Trophoblast cell (in vitro differentiated cells and primary cell): ENCODE measurements around the gene CCDC158.
"Not testable (repeated sequence)": the region's sequence is repeated elsewhere in the genome, so short reads cannot be mapped to it uniquely, and the experiment has no call there.

ENCODE experiments used
- DNase-seq, 2 donors: peaks; one replicate each; pipeline ENCODE4 v3.0.0-alpha.2; 2016
- H2AFZ ChIP-seq: 2 replicates; pipeline ENCODE4 v1.6.1; 2013; ENCODE audit warnings: low read length, moderate library complexity, mild to moderate bottlenecking; ENCODE audit not compliant: insufficient read depth, poor library complexity
- H2AK5ac ChIP-seq: 2 replicates; pipeline ENCODE4 v1.6.1; 2013; ENCODE audit warnings: mild to moderate bottlenecking, low read length
- H2BK120ac ChIP-seq: 2 replicates; pipeline ENCODE4 v1.6.1; 2013; ENCODE audit warnings: low read length, mild to moderate bottlenecking, moderate library complexity; ENCODE audit not compliant: insufficient read depth, poor library complexity
- H2BK12ac ChIP-seq: 2 replicates; pipeline ENCODE4 v1.6.1; 2013; ENCODE audit warnings: mild to moderate bottlenecking, low read length, moderate library complexity
- H2BK5ac ChIP-seq: 2 replicates; pipeline ENCODE4 v1.6.1; 2013; ENCODE audit warnings: low read length, low read depth, moderate library complexity, mild to moderate bottlenecking; ENCODE audit not compliant: poor library complexity
- H3K14ac ChIP-seq: 2 replicates; pipeline ENCODE4 v1.6.1; 2013; ENCODE audit warnings: mild to moderate bottlenecking, low read length
- H3K18ac ChIP-seq: 2 replicates; pipeline ENCODE4 v1.6.1; 2013; ENCODE audit warnings: mild to moderate bottlenecking, low read length
- H3K23ac ChIP-seq: 2 replicates; pipeline ENCODE4 v1.6.1; 2013; ENCODE audit warnings: low read length
- H3K27ac ChIP-seq: 2 replicates; pipeline ENCODE4 v1.5.1; 2013; ENCODE audit warnings: low read depth, mild to moderate bottlenecking, inconsistent platforms, low read length, moderate library complexity
- H3K27me3 ChIP-seq: 2 replicates; pipeline ENCODE4 v1.6.1; 2013; ENCODE audit warnings: inconsistent platforms, mild to moderate bottlenecking, low read length, moderate library complexity; ENCODE audit not compliant: insufficient read depth
- H3K36me3 ChIP-seq, 2 experiments: 1 replicate in 1 of 2; 2 replicates in 1 of 2; pipeline ENCODE4 v1.6.1; 2013; ENCODE audit warnings: low read length in 2 of 2, mild to moderate bottlenecking in 2 of 2, moderate library complexity in 1 of 2; ENCODE audit not compliant: insufficient read depth in 2 of 2, control insufficient read depth in 1 of 2
- H3K4ac ChIP-seq: 2 replicates; pipeline ENCODE4 v1.6.1; 2013; ENCODE audit warnings: low read depth, mild to moderate bottlenecking, low read length, moderate library complexity
- H3K4me1 ChIP-seq, 2 experiments: 1 replicate in 1 of 2; 2 replicates in 1 of 2; pipeline ENCODE4 v1.6.1; 2013; ENCODE audit warnings: low read length in 2 of 2, mild to moderate bottlenecking in 2 of 2, moderate library complexity in 1 of 2; ENCODE audit not compliant: insufficient read depth in 2 of 2, control insufficient read depth in 1 of 2
- H3K4me2 ChIP-seq: 2 replicates; pipeline ENCODE4 v1.6.1; 2013; ENCODE audit warnings: inconsistent platforms, mild to moderate bottlenecking, low read length, moderate library complexity
- H3K4me3 ChIP-seq: 2 replicates; pipeline ENCODE4 v1.5.1; 2013; ENCODE audit warnings: mild to moderate bottlenecking, low read depth, low read length, inconsistent platforms
- H3K79me1 ChIP-seq: one replicate; pipeline ENCODE4 v1.6.1; 2013; ENCODE audit warnings: low read length
- H3K79me2 ChIP-seq: 2 replicates; pipeline ENCODE4 v1.6.1; 2013; ENCODE audit warnings: low read length, mild to moderate bottlenecking; ENCODE audit not compliant: control insufficient read depth, insufficient read depth, poor library complexity
- H3K9ac ChIP-seq: 2 replicates; pipeline ENCODE4 v1.6.1; 2013; ENCODE audit warnings: mild to moderate bottlenecking, low read length
- H3K9me3 ChIP-seq: 2 replicates; pipeline ENCODE4 v1.6.1; 2013; ENCODE audit warnings: low read depth, mild to moderate bottlenecking, control low read depth, inconsistent platforms, low read length; ENCODE audit not compliant: insufficient read depth
- H4K12ac ChIP-seq: 2 replicates; pipeline ENCODE4 v1.6.1; 2013; ENCODE audit warnings: low read depth, mild to moderate bottlenecking, low read length, moderate library complexity
- H4K8ac ChIP-seq: 2 replicates; pipeline ENCODE4 v1.6.1; 2013; ENCODE audit warnings: low read depth, mild to moderate bottlenecking, low read length, moderate library complexity
- H4K91ac ChIP-seq: one replicate; pipeline ENCODE4 v1.6.1; 2013; ENCODE audit warnings: low read depth, mild to moderate bottlenecking, low read length, moderate library complexity
- WGBS: extraction: QIAGEN DNeasy Blood & Tissue Kit; methylation state at CpG from one replicate; pipeline ENCODE4 v1.1.7; 2013; ENCODE audit warnings: missing lambda C conversion rate; ENCODE audit not compliant: insufficient read length, insufficient coverage; ENCODE audit errors: extremely low coverage; 5-methylcytosine and 5-hydroxymethylcytosine counted together

Gene CCDC158

DNA sequence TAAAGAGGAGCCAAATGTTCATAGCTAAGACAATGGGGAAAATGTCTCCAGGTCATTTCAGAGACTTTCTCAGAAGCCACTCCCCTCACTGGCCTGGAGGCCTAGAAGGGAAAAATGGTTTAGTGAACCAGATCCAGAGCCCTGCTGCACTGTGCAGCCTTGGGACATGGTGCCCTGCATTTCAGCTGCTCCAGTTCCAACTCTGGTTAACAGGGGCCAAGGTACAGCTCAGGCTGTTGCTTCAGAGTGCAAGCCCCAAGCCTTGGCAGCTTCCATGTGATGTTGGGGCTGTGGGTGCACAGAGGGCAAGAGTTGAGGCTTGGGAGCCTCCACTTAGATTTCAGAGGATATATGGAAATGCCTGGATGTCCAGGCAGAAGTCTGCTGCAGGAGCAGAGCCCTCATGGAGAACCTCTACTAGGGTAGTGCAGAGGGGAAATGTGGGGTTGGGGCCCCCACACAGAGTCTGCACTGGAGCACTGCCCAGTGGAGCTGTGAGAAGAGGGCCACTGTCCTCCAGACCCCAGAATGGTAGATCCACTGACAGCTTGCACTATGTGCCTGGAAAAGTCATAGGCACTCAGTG, 61.0 kb downstream of the CCDC158 start:
- H2AK5ac ChIP-seq, H3K4me3 ChIP-seq, H4K91ac ChIP-seq, H2BK120ac ChIP-seq, H3K79me2 ChIP-seq, H3K14ac ChIP-seq, H3K18ac ChIP-seq, H3K36me3 ChIP-seq, H2BK12ac ChIP-seq, H3K27me3 ChIP-seq, H3K23ac ChIP-seq, H4K8ac ChIP-seq, H2AFZ ChIP-seq, H3K4me1 ChIP-seq, H3K4me2 ChIP-seq, DNase-seq, H2BK5ac ChIP-seq, H3K27ac ChIP-seq, H3K79me1 ChIP-seq, H4K12ac ChIP-seq, H3K4ac ChIP-seq, H3K9ac ChIP-seq, H3K9me3 ChIP-seq: not testable (repeated sequence)

DNA sequence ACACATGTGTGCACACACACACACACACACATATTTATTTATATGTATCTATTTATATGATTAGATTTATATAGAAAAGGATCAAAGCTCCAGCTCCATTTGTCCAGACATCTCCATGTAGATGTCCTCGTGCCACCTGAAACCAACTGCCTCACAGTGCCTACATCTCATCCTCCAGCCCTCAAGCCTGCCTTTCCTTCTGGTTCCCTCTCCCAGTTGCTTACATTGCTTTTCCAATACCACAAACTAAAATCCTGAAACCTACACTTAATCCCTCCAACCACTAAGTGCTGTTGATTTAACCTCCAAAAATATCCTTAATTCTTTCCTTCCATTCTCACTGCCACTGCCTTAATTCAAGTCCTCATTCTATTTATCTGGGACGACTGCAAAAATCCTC, 63.0 kb downstream of the CCDC158 start:
- Histone ChIP-seq H4K12ac (no peak overlapping the region), H2BK12ac (no peak overlapping the region), H3K4ac (no peak overlapping the region), H3K79me2 (no peaks in the 10 kb centered on the region), H3K18ac (no peak overlapping the region), H3K4me3 (no peak overlapping the region), H3K4me2 (no peak overlapping the region), H3K27me3 (no peaks in the 10 kb centered on the region), H2BK5ac (no peak overlapping the region), H4K8ac (no peak overlapping the region), H3K4me1 (no peaks in the 10 kb centered on the region), H3K23ac (no peak overlapping the region), H3K9ac (no peak overlapping the region), H2BK120ac (no peak overlapping the region), H3K9me3 (peaks cover 6% of the 10 kb centered on the region), H3K79me1 (no peaks in the 10 kb centered on the region), H3K27ac (no peak overlapping the region), H3K14ac (no peak overlapping the region), H3K36me3 (no peaks in the 10 kb centered on the region), H2AK5ac (no peak overlapping the region), H2AFZ (no peak overlapping the region), H4K91ac (no peak overlapping the region)
- WGBS = no CpG with 5 or more reads among the region's 2 CpGs
- DNase-seq = no peak

- H3K9me3 ChIP-seq = peaks cover under 1% of the 10 kb centered on the region
- H2BK5ac ChIP-seq = no peak overlapping the region
- H3K36me3 ChIP-seq = no peaks in the 10 kb centered on the region
- no peak overlapping the region for H3K9ac ChIP-seq
- no peaks in the 10 kb centered on the region for H3K4me1 ChIP-seq
- no peak overlapping the region for H3K4me3 ChIP-seq
- no peak overlapping the region for H4K8ac ChIP-seq
- no peak overlapping the region for H2BK120ac ChIP-seq
- H3K79me1 ChIP-seq = no peaks in the 10 kb centered on the region
- H3K23ac ChIP-seq = no peak overlapping the region
- H3K18ac ChIP-seq = no peak overlapping the region
- H4K91ac ChIP-seq = no peak overlapping the region
- H4K12ac ChIP-seq = no peak overlapping the region
- no peak for DNase-seq
- no peaks in the 10 kb centered on the region for H3K79me2 ChIP-seq
- no peak overlapping the region for H3K4me2 ChIP-seq
- no peak overlapping the region for H3K4ac ChIP-seq
- H3K27ac ChIP-seq = no peak overlapping the region
- no peak overlapping the region for H2AK5ac ChIP-seq
- H3K14ac ChIP-seq = no peak overlapping the region
- no peaks in the 10 kb centered on the region for H3K27me3 ChIP-seq
- WGBS = no CpG with 5 or more reads among the region's 9 CpGs
- no peak overlapping the region for H2AFZ ChIP-seq
- no peak overlapping the region for H2BK12ac ChIP-seq
Observed at GRCh38 chr4:76354517-76355473, 66.1 kb downstream of the CCDC158 start.

GRCh38 chr4:76342803-76343202, 78.1 kb downstream of the CCDC158 start:
- Histone ChIP-seq H2BK120ac (no peak overlapping the region), H3K4ac (no peak overlapping the region), H4K12ac (no peak overlapping the region), H3K4me3 (no peak overlapping the region), H3K79me2 (no peaks in the 10 kb centered on the region), H3K36me3 (no peaks in the 10 kb centered on the region), H3K18ac (no peak overlapping the region), H3K27me3 (no peaks in the 10 kb centered on the region), H4K8ac (no peak overlapping the region), H3K4me1 (no peaks in the 10 kb centered on the region), H3K9me3 (no peaks in the 10 kb centered on the region), H4K91ac (no peak overlapping the region), H3K14ac (no peak overlapping the region), H3K23ac (no peak overlapping the region), H3K27ac (no peak overlapping the region), H2AK5ac (no peak overlapping the region), H3K79me1 (no peaks in the 10 kb centered on the region), H3K4me2 (no peak overlapping the region), H3K9ac (no peak overlapping the region), H2BK12ac (no peak overlapping the region), H2AFZ (no peak overlapping the region), H2BK5ac (no peak overlapping the region)
- WGBS = no CpG with 5 or more reads among the region's 2 CpGs
- no peak for DNase-seq
